HCT116 (cell line): Measurements from ENCODE around the gene CHD3. TPM values are rescaled to one million over a fixed set of nuclear protein-coding genes. Genes with fewer than 3 reads are reported as not detected.

Experiments used
- ATAC-seq: fragments of 200-7000 bp; cut with Tn5 transposase; 2 replicates; pipeline ENCODE4 v1.9.1; 2020; ENCODE audit warnings: mild to moderate bottlenecking, moderate library complexity
- BruUV-seq: library from RNA; stranded (reverse); fragments of 400-500 nt; replicated peaks from 2 replicates; lab custom pipeline; 2021; lab: Mats Ljungman, UMichigan
- CTCF ChIA-PET: fragments of 300-600 bp; sonication (Branson Sonifier 250); formaldehyde crosslinking; loops from one replicate; lab custom pipeline; 2021; ENCODE audit warnings: antibody characterized with exemption; lab: Charles Lee
- POLR2A ChIA-PET: fragments of 300-600, 350-600 bp; sonication (Branson Sonifier 250); formaldehyde crosslinking; loops from one replicate; lab custom pipeline; 2021; ENCODE audit warnings: antibody characterized with exemption; lab: Charles Lee
- RAD21 ChIA-PET, 2 experiments: fragments of 300-600 bp; sonication (Branson Sonifier 250); formaldehyde crosslinking; loops; one replicate each; lab custom pipeline; 2023; ENCODE audit warnings: low total read pairs in 2 of 2; ENCODE audit not compliant: uncharacterized antibody in 2 of 2, unreplicated experiment in 2 of 2, low non-redundant PET in 1 of 2; lab: Charles Lee
- DNase-seq: peaks from one replicate; pipeline ENCODE4 v3.0.0-alpha.2; 2010; ENCODE audit warnings: low read depth, low spot score
- H2AFZ ChIP-seq: fragments of 200-600 bp; shearing (Covaris generic), sonication (generic); 2 replicates; pipeline ENCODE4 v1.6.1; 2017; ENCODE audit warnings: low read depth, mixed run types, mixed read lengths, antibody characterized with exemption, low read length; ENCODE audit not compliant: poor library complexity, severe bottlenecking
- H3K27ac ChIP-seq: 2 replicates; pipeline ENCODE4 v1.5.1; 2012; ENCODE audit warnings: low read depth, low read length
- H3K27me3 ChIP-seq: fragments of 200-600 bp; sonication (generic); 2 replicates; pipeline ENCODE4 v1.6.1; 2016; ENCODE audit warnings: mixed run types, low read length, mixed read lengths; ENCODE audit not compliant: insufficient read depth
- H3K36me3 ChIP-seq, 2 experiments: fragments of 200-500 bp in 1 of 2; fragments of 200-600 bp in 1 of 2; sonication (Bioruptor generic) in 1 of 2; sonication (generic) in 1 of 2; 2 replicates each; pipeline versions ENCODE4 v1.5.1 to v1.6.1; 2014 to 2016; ENCODE audit warnings: low read length in 2 of 2, inconsistent platforms in 1 of 2, mixed read lengths in 1 of 2, mixed run types in 1 of 2; ENCODE audit not compliant: insufficient read depth in 2 of 2, control insufficient read depth in 1 of 2
- H3K4me1 ChIP-seq, 2 experiments: fragments of 200-600 bp in 1 of 2; sonication (generic) in 1 of 2; 2 replicates each; pipeline versions ENCODE4 v1.5.1 to v1.6.1; 2012 to 2017; ENCODE audit warnings: low read length in 2 of 2, inconsistent platforms in 1 of 2, mild to moderate bottlenecking in 1 of 2, mixed read lengths in 1 of 2, mixed run types in 1 of 2, moderate library complexity in 1 of 2; ENCODE audit not compliant: insufficient read depth in 2 of 2, control insufficient read depth in 1 of 2
- H3K4me2 ChIP-seq: fragments of 200-600 bp; sonication (generic); 2 replicates; pipeline ENCODE4 v1.6.1; 2017; ENCODE audit warnings: mixed run types, low read length, mixed read lengths
- H3K4me3 ChIP-seq, 2 experiments: fragments of 200-600 bp in 1 of 2; sonication (generic) in 1 of 2; replicated peaks in 1 of 2; 2 replicates each; pipeline ENCODE4 v1.5.1; 2011 to 2016; ENCODE audit warnings: low read length in 2 of 2, control low read depth in 1 of 2, low read depth in 1 of 2, mild to moderate bottlenecking in 1 of 2, mixed read lengths in 1 of 2, mixed run types in 1 of 2
- H3K79me2 ChIP-seq: fragments of 200-600 bp; sonication (generic); 2 replicates; pipeline ENCODE4 v1.6.1; 2017; ENCODE audit warnings: mild to moderate bottlenecking, mixed run types, low read length, moderate library complexity, mixed read lengths; ENCODE audit not compliant: insufficient read depth
- H3K9ac ChIP-seq: fragments of 200-600 bp; sonication (generic); 2 replicates; pipeline ENCODE4 v1.6.1; 2016; ENCODE audit warnings: low read length, mixed read lengths
- H3K9me2 ChIP-seq: fragments of 200-600 bp; sonication (generic), shearing (Covaris generic); 2 replicates; pipeline ENCODE4 v1.6.1; 2017; ENCODE audit warnings: mixed run types, mild to moderate bottlenecking, moderate library complexity; ENCODE audit not compliant: insufficient read depth
- H3K9me3 ChIP-seq, 2 experiments: fragments of 200-500 bp in 1 of 2; fragments of 200-600 bp in 1 of 2; sonication (Bioruptor generic) in 1 of 2; sonication (generic) in 1 of 2; 2 replicates each; pipeline ENCODE4 v1.6.1; 2014 to 2017; ENCODE audit warnings: low read length in 2 of 2, mixed read lengths in 2 of 2, inconsistent platforms in 1 of 2, low read depth in 1 of 2, mild to moderate bottlenecking in 1 of 2, mixed run types in 1 of 2, moderate library complexity in 1 of 2; ENCODE audit not compliant: control insufficient read depth in 1 of 2, insufficient read depth in 1 of 2
- H4K20me1 ChIP-seq: fragments of 200-600 bp; sonication (generic), shearing (Covaris generic); 2 replicates; pipeline ENCODE4 v1.6.1; 2017; ENCODE audit warnings: mixed run types, mild to moderate bottlenecking, moderate library complexity; ENCODE audit not compliant: insufficient read depth
- ATF3 ChIP-seq: IDR thresholded peaks from 2 replicates; pipeline ENCODE4 v1.6.1; 2012
- CTCF ChIP-seq, 3 experiments: fragments of 200-600 bp in 1 of 3; sonication (generic) in 1 of 3; IDR thresholded peaks in 2 of 3; conservative IDR thresholded peaks in 1 of 3; 2 replicates each; pipeline ENCODE4 v1.5.1; 2012 to 2017; ENCODE audit warnings: low read depth in 2 of 3, low read length in 2 of 3, antibody characterized with exemption in 1 of 3, borderline replicate concordance in 1 of 3, control low read depth in 1 of 3, mild to moderate bottlenecking in 1 of 3, mixed read lengths in 1 of 3, mixed run types in 1 of 3, moderate library complexity in 1 of 3; ENCODE audit not compliant: insufficient read depth in 1 of 3
- EGR1 ChIP-seq: IDR thresholded peaks from 2 replicates; pipeline ENCODE4 v1.6.1; 2012; ENCODE audit warnings: low read depth
- EZH2 ChIP-seq: fragments of 200-600 bp; sonication (generic); IDR thresholded peaks from 2 replicates; pipeline ENCODE4 v1.6.1; 2017; ENCODE audit warnings: antibody characterized with exemption, mixed run types
- EZH2phosphoT487 ChIP-seq: fragments of 200-600 bp; IDR thresholded peaks from 2 replicates; pipeline ENCODE4 v1.6.1; 2018; ENCODE audit warnings: antibody characterized with exemption, borderline replicate concordance
- FOSL1 ChIP-seq: IDR thresholded peaks from 2 replicates; pipeline ENCODE4 v1.6.1; 2012; ENCODE audit warnings: low read depth
- JUND ChIP-seq: IDR thresholded peaks from 2 replicates; pipeline ENCODE4 v1.6.1; 2012
- MAX ChIP-seq: IDR thresholded peaks from 2 replicates; pipeline ENCODE4 v1.6.1; 2012
- POLR2A ChIP-seq: IDR thresholded peaks from 2 replicates; pipeline ENCODE4 v1.7.0; 2011; ENCODE audit warnings: borderline replicate concordance; ENCODE audit not compliant: insufficient read depth, insufficient read length; ENCODE audit errors: extremely low read depth
- RAD21 ChIP-seq: IDR thresholded peaks from 2 replicates; pipeline ENCODE4 v1.6.1; 2012; ENCODE audit warnings: low read depth, mild to moderate bottlenecking
- SIN3A ChIP-seq: IDR thresholded peaks from 2 replicates; pipeline ENCODE4 v1.6.1; 2012; ENCODE audit warnings: low read depth
- SRF ChIP-seq: IDR thresholded peaks from 2 replicates; pipeline ENCODE4 v1.6.1; 2012; ENCODE audit warnings: low read depth
- TCF7L2 ChIP-seq: IDR thresholded peaks from 2 replicates; pipeline ENCODE4 v1.7.0; 2011; ENCODE audit warnings: borderline replicate concordance, inconsistent platforms; ENCODE audit not compliant: insufficient read depth, insufficient read length; ENCODE audit errors: extremely low read depth
- intact Hi-C: fragments of 100-400 bp; cut with micrococcal nuclease; formaldehyde crosslinking; loops from 2 replicates; pipeline ENCODE4 v1.10.0; 2022
- total RNA-seq: library from RNA; stranded (reverse); gene quantifications from one replicate; pipeline ENCODE4 v1.2.1, GENCODE V29; 2021; ENCODE audit not compliant: unreplicated experiment

The CHD3 gene
- total RNA-seq, 1 experiment from 2014 or later = 54.8 TPM

- TF ChIP-seq EZH2 = no peak
Observed at GRCh38 chr17:7889166-7889955, 772 bp downstream of the CHD3 start (continued).

- Histone ChIP-seq H3K4me1 (peaks cover 16 to 17% of the 10 kb centered on the region in 2 experiments), H3K9me2 (no peaks in the 10 kb centered on the region), H3K36me3 (peaks cover 26 to 32% of the 10 kb centered on the region in 2 experiments; a peak in 3 of 4 replicates), H3K9ac (no peak overlapping the region), H2AFZ (no peak overlapping the region), H3K4me3 (no peak overlapping the region), H3K9me3 (no peaks in the 10 kb centered on the region), H3K27me3 (no peaks in the 10 kb centered on the region), H3K4me2 (no peak overlapping the region), H3K79me2 (peaks cover 13% of the 10 kb centered on the region), H4K20me1 (no peaks in the 10 kb centered on the region), H3K27ac (no peak overlapping the region)
- TF ChIP-seq SRF (no peak), TCF7L2 (no peak), RAD21 (no peak)
- CTCF ChIA-PET = interaction anchor here (0.5 kb wide), 1 partner anchor 31 kb away, joined by 3 read pairs; no protein-coding TSS in a partner anchor
- RAD21 ChIA-PET = no interaction called here
- intact Hi-C loops = no loop called here
- ATAC-seq (no peak), DNase-seq (no peak)
- BruUV-seq = no TSS peak
- POLR2A ChIA-PET = no interaction called here
Observed at GRCh38 chr17:7893187-7893880, 4.7 kb downstream of the CHD3 start.

GRCh38 chr17:7894226-7894625, 5.6 kb downstream of the CHD3 start:
- Histone ChIP-seq H3K36me3 (peaks cover 34 to 35% of the 10 kb centered on the region in 2 experiments; a peak in 3 of 4 replicates), H3K4me1 (peaks cover 8% of the 10 kb centered on the region in 2 experiments), H3K9me3 (no peaks in the 10 kb centered on the region), H3K79me2 (peaks cover 6% of the 10 kb centered on the region; the same call in 1 of the 2 replicates), H2AFZ (no peak overlapping the region), H4K20me1 (no peaks in the 10 kb centered on the region), H3K4me3 (no peak overlapping the region), H3K4me2 (no peak overlapping the region), H3K27ac (no peak overlapping the region), H3K9ac (no peak overlapping the region), H3K9me2 (no peaks in the 10 kb centered on the region), H3K27me3 (no peaks in the 10 kb centered on the region)
- intact Hi-C loops = no loop called here
- POLR2A ChIA-PET = no interaction called here
- RAD21 ChIA-PET = no interaction called here
- CTCF ChIA-PET = no interaction called here
- ATAC-seq (no peak), DNase-seq (no peak)
- BruUV-seq = TSS peak; percentile 42
- TF ChIP-seq JUND (no peak), POLR2A (no peak), SIN3A (no peak), ATF3 (no peak), CTCF (IDR thresholded peaks at IDR 0.05 in 2 of 3, conservative IDR thresholded peaks at IDR 0.05 in 1 of 3; ENCODE audit: borderline replicate concordance in 1 of 3, insufficient read depth in 1 of 3, low read depth in 2 of 3, low read length in 2 of 3) (no peak), FOSL1 (no peak), EGR1 (no peak), MAX (no peak), EZH2phosphoT487 (no peak)
